Adrenal gland (tissue), 12 donors: ENCODE data around the gene CCDC66. TPM values are rescaled to one million over a fixed set of nuclear protein-coding genes. Genes with fewer than 3 reads are reported as not detected.

Source experiments
- DNase-seq, 7 donors: peaks; one replicate each; pipeline ENCODE4 v3.0.0-alpha.2; 2019 to 2020
- H3K27ac ChIP-seq, 5 donors: fragments of 200-600 bp; sonication (generic) in 4 of 5; 1 replicate in 3 of 5; 2 replicates in 2 of 5; pipeline versions ENCODE4 v1.5.1 to v1.8.0; 2016 to 2020; ENCODE audit warnings: mild to moderate bottlenecking in 1 of 5
- H3K27me3 ChIP-seq: fragments of 200-600 bp; 2 replicates; pipeline ENCODE4 v1.8.0; 2021
- H3K36me3 ChIP-seq, 2 donors: fragments of 200-600 bp; replicated peaks in 1 of 2; 1 replicate in 1 of 2; 2 replicates in 1 of 2; pipeline versions ENCODE4 v1.5.1 to v1.8.0; 2018 to 2022
- H3K4me1 ChIP-seq, 2 donors: fragments of 200-600 bp; replicated peaks in 1 of 2; 1 replicate in 1 of 2; 2 replicates in 1 of 2; pipeline versions ENCODE4 v1.5.1 to v1.8.0; 2018 to 2021
- H3K4me3 ChIP-seq, 4 donors: fragments of 200-600 bp; sonication (generic) in 3 of 4; one replicate each; pipeline ENCODE4 v1.5.1; 2016 to 2018
- H3K9me3 ChIP-seq, 3 donors: fragments of 200-600 bp; sonication (generic) in 1 of 3; replicated peaks in 1 of 3; 1 replicate in 2 of 3; 2 replicates in 1 of 3; pipeline versions ENCODE4 v1.5.1 to v1.8.0; 2016 to 2021
- CTCF ChIP-seq, 6 experiments: fragments of 450-650 bp in 4 of 6; fragments of 200-600 bp in 2 of 6; sonication (generic) in 1 of 6; IDR thresholded peaks; 1 replicate in 5 of 6; 2 replicates in 1 of 6; pipeline versions ENCODE4 v1.5.1 to v1.8.0; 2016 to 2021; ENCODE audit warnings: antibody characterized with exemption in 6 of 6, mild to moderate bottlenecking in 2 of 6, moderate library complexity in 1 of 6
- POLR2A ChIP-seq, 2 donors: fragments of 450-650 bp; IDR thresholded peaks; one replicate each; pipeline ENCODE4 v1.6.1; 2017; ENCODE audit warnings: antibody characterized with exemption in 2 of 2, mild to moderate bottlenecking in 2 of 2, moderate library complexity in 1 of 2
- WGBS, 4 donors: extraction: QIAGEN DNeasy Blood & Tissue Kit in 2 of 4; methylation state at CpG; one replicate each; pipeline versions ENCODE4 v1.1.5 to v1.1.7; 2013 to 2017; 5-methylcytosine and 5-hydroxymethylcytosine counted together
- intact Hi-C, 2 donors: fragments of 100-400 bp; cut with DNase I; formaldehyde crosslinking; loops; one replicate each; pipeline versions ENCODE4 v1.14.1 to v1.15.0; 2022 to 2023
- polyA plus RNA-seq, 3 donors: library from polyadenylated mRNA; stranded (reverse); fragments of 200-250 nt in 2 of 3; fragments of 350-450 nt in 1 of 3; fragmentation: Illumina TruSeq in 1 of 3; extraction: RNeasy Lipid Tissue Mini Kit (QIAGEN cat#74804) in 1 of 3; gene quantifications; one replicate each; pipeline ENCODE4 v1.2.3, GENCODE V29; 2013 to 2014
- total RNA-seq, 9 donors: library from RNA; depleted of rRNA in 4 of 9; stranded (reverse); fragments of >200 nt in 4 of 9; fragments of 120-200 nt in 1 of 9; fragmentation: NEBNext Ultra II Directional in 1 of 9; extraction: Animal tissue kit (Norgen Biotek cat#: 25700) in 1 of 9; gene quantifications; one replicate each; pipeline versions ENCODE4 v1.1.0 to v1.2.4, GENCODE V29; 2013 to 2023
- donor health status: healthy with polysubstance abuse.
- donor health status: Bipolar disorder and iron deficiency.
- donor health status: DM: yes; HTN: yes; CAD: no.
- donor health status: DM: no; HTN: no; CAD: no.
- donor health status: DM: no; HTN: no; CAD: no.
- donor health status: DM: yes; HTN: yes; CAD: no.

The CCDC66 gene
- total and polyA plus RNA-seq, 12 donors = 6.6 to 35.9 (median 18.5) TPM

- 92 to 100% (median 99%) methylated on average over 2 of the region's 2 CpGs for WGBS, 4 donors
- peaks cover 0 to 93% of the 10 kb centered on the region in 2 donors for H3K36me3 ChIP-seq
- intact Hi-C loops = no loop called here
Measured at GRCh38 chr3:56664823-56665222, 107.8 kb downstream of the CCDC66 start.

GRCh38 chr3:56667973-56668579 is 111.1 kb downstream of the CCDC66 start:
- DNase-seq = no peak
- intact Hi-C loops = no loop called here
- Histone ChIP-seq H3K9me3 (no peaks in the 10 kb centered on the region), H3K4me3 (no peak overlapping the region), H3K27me3 (no peaks in the 10 kb centered on the region), H3K4me1 (peaks cover 0 to 10% of the 10 kb centered on the region in 2 donors), H3K36me3 (peaks cover 0 to 80% of the 10 kb centered on the region in 2 donors), H3K27ac (peak overlapping the region in 2 of 5 donors; percentile 6 to 42)
- 44 to 66% (median 58%) methylated on average over 3 of the region's 3 CpGs for WGBS, 4 donors
- TF ChIP-seq POLR2A (IDR thresholded peaks at IDR 0.05) (no peak), CTCF (IDR thresholded peaks at IDR 0.05) (no peak)

More at GRCh38 chr3:56664823-56665222, 107.8 kb downstream of the CCDC66 start:
- no peak overlapping the region for H3K27ac ChIP-seq
- DNase-seq = no peak
- TF ChIP-seq CTCF (IDR thresholded peaks at IDR 0.05) (no peak), POLR2A (IDR thresholded peaks at IDR 0.05) (no peak)
- H3K4me1 ChIP-seq = peaks cover 0 to 10% of the 10 kb centered on the region in 2 donors
- H3K9me3 ChIP-seq = no peaks in the 10 kb centered on the region
- H3K27me3 ChIP-seq = no peaks in the 10 kb centered on the region
- H3K4me3 ChIP-seq = no peak overlapping the region

Other genes with a start within 250 kb of the CCDC66 start
- gene ERC2, start 88.7 kb upstream of the CCDC66 start, total RNA-seq = 1 to 10 TPM; 1.2 to 5.8 (median 2.1) TPM
- gene ERC2, start 88.7 kb upstream of the CCDC66 start, polyA plus RNA-seq = 1 to 10 TPM in 1 of 3 donors, under 1 TPM in 2; 0.47 to 1.1 (median 0.72) TPM
- 10 to 100 TPM; 38.4 to 81.8 (median 65.5) TPM for gene TASOR, start 126.1 kb downstream of the CCDC66 start, total RNA-seq
- gene TASOR, start 126.1 kb downstream of the CCDC66 start, polyA plus RNA-seq = 10 to 100 TPM; 18.9 to 50.9 (median 22.3) TPM
- 100 to 1,000 TPM in 1 of 9 donors, 10 to 100 TPM in 8; 31.6 to 110 (median 62.9) TPM for gene ARHGEF3, start 244.8 kb downstream of the CCDC66 start, total RNA-seq
- 100 to 1,000 TPM in 1 of 3 donors, 10 to 100 TPM in 2; 26.6 to 122 (median 33.9) TPM for gene ARHGEF3, start 244.8 kb downstream of the CCDC66 start, polyA plus RNA-seq